DND-41 (cell line): ENCODE data around the gene ASB7.

ENCODE experiments used
- ATAC-seq: fragments of 200-7000 bp; cut with Tn5 transposase; 3 replicates; pipeline ENCODE4 v1.9.1; 2021; ENCODE audit warnings: low read depth; ENCODE audit not compliant: insufficient read depth
- DNase-seq: peaks from one replicate; pipeline ENCODE4 v3.0.0-alpha.2; 2020
- H2AFZ ChIP-seq: 2 replicates; pipeline ENCODE4 v1.6.0; 2012; ENCODE audit warnings: low read depth, low read length
- H3K27ac ChIP-seq: 2 replicates; pipeline ENCODE4 v1.5.1; 2012; ENCODE audit warnings: low read length, inconsistent platforms
- H3K27me3 ChIP-seq: fragments of 200-600 bp; sonication (generic); 2 replicates; pipeline ENCODE4 v1.6.0; 2012; ENCODE audit warnings: low read length, mild to moderate bottlenecking, inconsistent platforms; ENCODE audit not compliant: insufficient read depth, poor library complexity
- H3K36me3 ChIP-seq: 2 replicates; pipeline ENCODE4 v1.5.1; 2012; ENCODE audit warnings: low read length, inconsistent platforms; ENCODE audit not compliant: insufficient read depth
- H3K4me1 ChIP-seq: 2 replicates; pipeline ENCODE4 v1.5.1; 2012; ENCODE audit warnings: mild to moderate bottlenecking, low read length; ENCODE audit not compliant: insufficient read depth
- H3K4me2 ChIP-seq: 2 replicates; pipeline ENCODE4 v1.6.0; 2012; ENCODE audit warnings: mild to moderate bottlenecking, moderate library complexity, low read length, inconsistent platforms; ENCODE audit not compliant: insufficient read depth
- H3K4me3 ChIP-seq, 2 experiments: fragments of 200-600 bp in 1 of 2; shearing (Covaris generic) in 1 of 2; 2 replicates each; pipeline ENCODE4 v1.5.1; 2012 to 2016; ENCODE audit warnings: inconsistent platforms in 2 of 2, low read length in 2 of 2, mild to moderate bottlenecking in 2 of 2, low read depth in 1 of 2, moderate library complexity in 1 of 2
- H3K79me2 ChIP-seq: 2 replicates; pipeline ENCODE4 v1.6.0; 2012; ENCODE audit warnings: low read length, inconsistent platforms; ENCODE audit not compliant: insufficient read depth
- H3K9ac ChIP-seq: 2 replicates; pipeline ENCODE4 v1.6.0; 2012; ENCODE audit warnings: low read depth, mild to moderate bottlenecking, inconsistent platforms, low read length, moderate library complexity
- H3K9me3 ChIP-seq: 2 replicates; pipeline ENCODE4 v1.5.1; 2012; ENCODE audit warnings: low read length, moderate library complexity, mild to moderate bottlenecking, inconsistent platforms; ENCODE audit not compliant: insufficient read depth, severe bottlenecking
- H4K20me1 ChIP-seq: 2 replicates; pipeline ENCODE4 v1.6.0; 2012; ENCODE audit warnings: low read length; ENCODE audit not compliant: insufficient read depth
- CTCF ChIP-seq: IDR thresholded peaks from 2 replicates; pipeline ENCODE4 v1.5.1; 2012; ENCODE audit warnings: borderline replicate concordance, low read length, moderate library complexity, mild to moderate bottlenecking; ENCODE audit not compliant: poor library complexity, severe bottlenecking; ENCODE audit errors: extremely low read depth
- EZH2 ChIP-seq: IDR thresholded peaks from 3 replicates; pipeline ENCODE4 v1.6.1; 2012; ENCODE audit warnings: borderline replicate concordance, low read depth, mild to moderate bottlenecking, moderate library complexity, low read length, inconsistent platforms; ENCODE audit not compliant: severe bottlenecking

ASB7 gene

GRCh38 chr15:100559330-100559729, 43.1 kb upstream of the ASB7 start:
- TF ChIP-seq EZH2: no peak
- Histone ChIP-seq H3K9ac (no peak overlapping the region), H3K4me3 (no peak overlapping the region), H4K20me1 (no peaks in the 10 kb centered on the region), H2AFZ (no peak overlapping the region), H3K4me1 (no peaks in the 10 kb centered on the region), H3K4me2 (no peak overlapping the region), H3K79me2 (no peaks in the 10 kb centered on the region), H3K9me3 (no peaks in the 10 kb centered on the region), H3K27ac (no peak overlapping the region), H3K36me3 (no peaks in the 10 kb centered on the region), H3K27me3 (no peaks in the 10 kb centered on the region)
- no peak for DNase-seq
- no peak for ATAC-seq

GRCh38 chr15:100560323-100560722, 42.1 kb upstream of the ASB7 start:
- no peaks in the 10 kb centered on the region for H3K27me3 ChIP-seq
- no peak overlapping the region for H2AFZ ChIP-seq

GRCh38 chr15:100565591-100565990, 36.8 kb upstream of the ASB7 start:
- H4K20me1 ChIP-seq: no peaks in the 10 kb centered on the region
- no peak for ATAC-seq
- DNase-seq: no peak
- H3K27me3 ChIP-seq: no peaks in the 10 kb centered on the region
- H3K27ac ChIP-seq: no peak overlapping the region
- no peak overlapping the region for H3K4me2 ChIP-seq
- no peaks in the 10 kb centered on the region for H3K9me3 ChIP-seq
- H3K79me2 ChIP-seq: no peaks in the 10 kb centered on the region
- no peaks in the 10 kb centered on the region for H3K4me1 ChIP-seq
- TF ChIP-seq EZH2 (no peak), CTCF (no peak)
- no peak overlapping the region for H3K4me3 ChIP-seq
- peaks cover 23% of the 10 kb centered on the region for H3K36me3 ChIP-seq
- H3K9ac ChIP-seq: no peak overlapping the region
- no peak overlapping the region for H2AFZ ChIP-seq

More at GRCh38 chr15:100560323-100560722, 42.1 kb upstream of the ASB7 start:
- no peak overlapping the region for H3K4me2 ChIP-seq
- ATAC-seq (no peak), DNase-seq (no peak)
- no peaks in the 10 kb centered on the region for H4K20me1 ChIP-seq
- H3K4me1 ChIP-seq: no peaks in the 10 kb centered on the region
- TF ChIP-seq EZH2 (no peak), CTCF (no peak)
- no peaks in the 10 kb centered on the region for H3K36me3 ChIP-seq
- H3K4me3 ChIP-seq: no peak overlapping the region
- H3K9ac ChIP-seq: no peak overlapping the region
- H3K27ac ChIP-seq: no peak overlapping the region
- no peaks in the 10 kb centered on the region for H3K9me3 ChIP-seq
- H3K79me2 ChIP-seq: no peaks in the 10 kb centered on the region

- no peak for TF ChIP-seq CTCF
- TF ChIP-seq EZH2: no peak
- Histone ChIP-seq H3K36me3 (peaks cover 36% of the 10 kb centered on the region), H2AFZ (no peak overlapping the region), H3K4me1 (no peaks in the 10 kb centered on the region), H3K4me2 (no peak overlapping the region), H3K79me2 (no peaks in the 10 kb centered on the region), H3K4me3 (no peak overlapping the region), H3K9ac (no peak overlapping the region), H3K27ac (no peak overlapping the region), H3K27me3 (no peaks in the 10 kb centered on the region), H3K9me3 (no peaks in the 10 kb centered on the region), H4K20me1 (no peaks in the 10 kb centered on the region)
- no peak for ATAC-seq
- DNase-seq: no peak
These were observed 35.4 kb upstream of the ASB7 start for GRCh38 chr15:100566850-100567628.
